HG03108 (cell line): ENCODE results near the gene ANKRD53.

ENCODE experiments used
- ATAC-seq: cut with Tn5 transposase; IDR thresholded peaks from one replicate; pipeline ENCODE4 v1.9.1; 2021; ENCODE audit warnings: moderate library complexity; ENCODE audit not compliant: unreplicated experiment

ANKRD53 gene

GRCh38 chr2:70942396-70943204 is 35.8 kb upstream of the ANKRD53 start:
- ATAC-seq, result no peak

- ATAC-seq, result no peak
Observed at GRCh38 chr2:70943205-70943871, 35.1 kb upstream of the ANKRD53 start.

- ATAC-seq, result no peak
Observed at GRCh38 chr2:70944111-70944690, 34.2 kb upstream of the ANKRD53 start.

- ATAC-seq, result no peak
Observed at GRCh38 chr2:70946832-70947442, 31.5 kb upstream of the ANKRD53 start.

GRCh38 chr2:70947556-70948184 is 30.8 kb upstream of the ANKRD53 start:
- ATAC-seq, result no peak

- ATAC-seq, result peak; percentile 87
Observed at GRCh38 chr2:70948337-70949003, 30.0 kb upstream of the ANKRD53 start.

GRCh38 chr2:70949086-70949485 is 29.3 kb upstream of the ANKRD53 start:
- no peak for ATAC-seq

GRCh38 chr2:70954886-70955285 is 23.5 kb upstream of the ANKRD53 start:
- no peak for ATAC-seq

GRCh38 chr2:70956141-70956540 is 22.3 kb upstream of the ANKRD53 start:
- ATAC-seq, result no peak

GRCh38 chr2:70957798-70958197 is 20.6 kb upstream of the ANKRD53 start:
- no peak for ATAC-seq

GRCh38 chr2:70958759-70959158 is 19.7 kb upstream of the ANKRD53 start:
- ATAC-seq, result no peak

- ATAC-seq, result no peak
Observed at GRCh38 chr2:70959271-70959761, 19.1 kb upstream of the ANKRD53 start.

- no peak for ATAC-seq
Observed at GRCh38 chr2:70959851-70960832, 18.3 kb upstream of the ANKRD53 start.

- no peak for ATAC-seq
Observed at GRCh38 chr2:70960833-70961647, 17.4 kb upstream of the ANKRD53 start.

GRCh38 chr2:70961648-70961994 is 16.8 kb upstream of the ANKRD53 start:
- no peak for ATAC-seq

- ATAC-seq, result no peak
Observed at GRCh38 chr2:70962211-70962884, 16.1 kb upstream of the ANKRD53 start.

- ATAC-seq, result no peak
Observed at GRCh38 chr2:70962885-70963878, 15.2 kb upstream of the ANKRD53 start.
